PC-9 (cell line): ENCODE data around the gene ACSL1. TPM values are rescaled to one million over a fixed set of nuclear protein-coding genes. Genes with fewer than 3 reads are reported as not detected.

Experiments used
- BruUV-seq: library from RNA; stranded (reverse); fragments of 400-500 nt; replicated peaks from 2 replicates; lab custom pipeline; 2021; lab: Mats Ljungman, UMichigan
- CTCF ChIA-PET: fragments of 300-600 bp; sonication (Branson Sonifier 250); formaldehyde crosslinking; loops from one replicate; lab custom pipeline; 2022; ENCODE audit warnings: antibody characterized with exemption; lab: Charles Lee
- POLR2A ChIA-PET: fragments of 300-600 bp; sonication (Branson Sonifier 250); formaldehyde crosslinking; loops from one replicate; lab custom pipeline; 2022; ENCODE audit warnings: antibody characterized with exemption; ENCODE audit not compliant: unreplicated experiment; lab: Charles Lee
- DNase-seq, 2 experiments: peaks; one replicate each; pipeline versions ENCODE4 v3.0.0 to v3.0.0-alpha.2; 2015 to 2022; ENCODE audit warnings: mixed read lengths in 1 of 2
- H2AFZ ChIP-seq: fragments of 200-600 bp; sonication (generic); 2 replicates; pipeline ENCODE4 v1.8.1; 2017; ENCODE audit warnings: antibody characterized with exemption
- H3F3A ChIP-seq: fragments of 200-600 bp; sonication (generic); 2 replicates; pipeline ENCODE4 v1.8.1; 2017; ENCODE audit warnings: antibody characterized with exemption, mild to moderate bottlenecking, low read depth; ENCODE audit not compliant: insufficient read depth
- H3K27ac ChIP-seq: fragments of 200-600 bp; sonication (generic); 2 replicates; pipeline ENCODE4 v1.6.1; 2016; ENCODE audit warnings: mixed run types
- H3K27me3 ChIP-seq: fragments of 200-600 bp; sonication (generic); 2 replicates; pipeline ENCODE4 v1.6.1; 2016; ENCODE audit warnings: low read depth, mixed run types; ENCODE audit not compliant: insufficient read depth
- H3K36me3 ChIP-seq: fragments of 200-600 bp; sonication (generic); 2 replicates; pipeline ENCODE4 v1.6.1; 2016; ENCODE audit warnings: low read depth, mixed run types
- H3K4me1 ChIP-seq: fragments of 200-600 bp; sonication (generic); replicated peaks from 2 replicates; pipeline ENCODE4 v1.6.1; 2016; ENCODE audit warnings: mixed run types; ENCODE audit not compliant: insufficient read depth
- H3K4me2 ChIP-seq: fragments of 200-600 bp; sonication (generic); 2 replicates; pipeline ENCODE4 v1.6.1; 2017; ENCODE audit warnings: mixed run types
- H3K4me3 ChIP-seq: fragments of 200-600 bp; sonication (generic); 2 replicates; pipeline ENCODE4 v1.6.1; 2016; ENCODE audit warnings: mixed run types
- H3K79me2 ChIP-seq: fragments of 200-600 bp; sonication (generic); 2 replicates; pipeline ENCODE4 v1.6.1; 2017; ENCODE audit warnings: low read depth, mixed run types
- H3K9me2 ChIP-seq: fragments of 200-600 bp; sonication (generic); 2 replicates; pipeline ENCODE4 v1.8.1; 2017; ENCODE audit warnings: mild to moderate bottlenecking; ENCODE audit not compliant: insufficient read depth
- H3K9me3 ChIP-seq: fragments of 200-600 bp; sonication (generic); 2 replicates; pipeline ENCODE4 v1.8.1; 2016; ENCODE audit warnings: low read depth; ENCODE audit not compliant: insufficient read depth
- H4K20me1 ChIP-seq: fragments of 200-600 bp; sonication (generic); 2 replicates; pipeline ENCODE4 v1.8.1; 2017; ENCODE audit not compliant: insufficient read depth
- EZH2 ChIP-seq: fragments of 200-600 bp; sonication (generic); IDR thresholded peaks from 2 replicates; pipeline ENCODE4 v1.8.0; 2017; ENCODE audit warnings: antibody characterized with exemption, low read depth
- intact Hi-C: fragments of 100-400 bp; cut with micrococcal nuclease; formaldehyde crosslinking; loops from one replicate; pipeline ENCODE4 v1.10.0; 2022; ENCODE audit not compliant: unreplicated experiment
- total RNA-seq: library from RNA; stranded (reverse); gene quantifications from 2 replicates; pipeline ENCODE4 v1.2.3, GENCODE V29; 2021
- TF ChIP-seq, protein P1 (sequence below): fragments of 200-600 bp; sonication (generic); conservative IDR thresholded peaks from 2 replicates; pipeline ENCODE4 v1.6.1; 2017; ENCODE audit warnings: mixed run types, antibody characterized with exemption, mild to moderate bottlenecking, moderate library complexity

The ACSL1 gene
- total RNA-seq, 1 experiment from 2014 or later: 96.6 TPM

DNA sequence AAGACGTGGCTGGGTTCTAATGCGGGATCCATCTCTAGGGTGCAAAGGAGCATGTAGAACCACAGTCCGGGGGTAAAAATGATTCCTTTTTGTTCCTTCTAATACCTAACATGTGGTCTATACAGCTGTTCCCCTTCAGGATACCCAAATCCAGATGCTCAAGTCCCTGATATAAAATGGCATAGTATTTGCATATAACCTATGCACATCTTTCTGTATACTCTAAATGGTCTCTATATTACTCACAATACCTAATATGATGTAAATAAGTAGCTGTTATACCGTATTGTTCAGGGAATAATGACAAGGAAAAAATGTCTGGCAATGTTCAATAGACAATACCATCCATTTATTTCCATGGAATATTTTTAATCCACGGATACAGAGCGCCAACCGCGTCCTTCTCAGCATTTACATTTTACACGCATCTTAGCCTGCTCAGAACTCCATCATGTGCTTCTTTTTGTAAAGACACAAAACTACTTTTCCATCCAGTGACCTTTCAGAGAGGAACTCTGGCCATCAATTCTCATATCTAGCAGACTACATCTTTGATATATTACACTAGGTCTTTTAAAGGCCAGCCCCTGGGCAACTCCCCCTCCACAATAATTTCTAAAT lies 31.9 kb downstream of the ACSL1 start:
- intact Hi-C loops: loop anchor here (1.0 kb wide), 1 partner anchor 19 kb away; no protein-coding TSS in a partner anchor
- CTCF ChIA-PET: interaction anchor here (0.6 kb wide), 1 partner anchor 42 kb away, joined by 3 read pairs; no protein-coding TSS in a partner anchor
- Histone ChIP-seq H3K9me3 (no peaks in the 10 kb centered on the region), H3K9me2 (no peaks in the 10 kb centered on the region), H3K4me1 (peaks cover 20% of the 10 kb centered on the region), H3K27me3 (no peaks in the 10 kb centered on the region), H2AFZ (no peak overlapping the region), H3K79me2 (0 out of 2 replicates have a peak, but pooled peaks cover 5% of the 10 kb centered on the region), H3K36me3 (no peaks in the 10 kb centered on the region), H3K27ac (peak overlapping the region; percentile 66; the same call in 1 of the 2 replicates), H4K20me1 (no peaks in the 10 kb centered on the region), H3K4me3 (no peak overlapping the region), H3K4me2 (0 out of 2 replicates have a peak overlapping the region, but pooled peaks have one; percentile 51), H3F3A (peaks cover 7% of the 10 kb centered on the region; the same call in 1 of the 2 replicates)
- no peak for TF ChIP-seq EZH2
- TF ChIP-seq, protein P1, sequence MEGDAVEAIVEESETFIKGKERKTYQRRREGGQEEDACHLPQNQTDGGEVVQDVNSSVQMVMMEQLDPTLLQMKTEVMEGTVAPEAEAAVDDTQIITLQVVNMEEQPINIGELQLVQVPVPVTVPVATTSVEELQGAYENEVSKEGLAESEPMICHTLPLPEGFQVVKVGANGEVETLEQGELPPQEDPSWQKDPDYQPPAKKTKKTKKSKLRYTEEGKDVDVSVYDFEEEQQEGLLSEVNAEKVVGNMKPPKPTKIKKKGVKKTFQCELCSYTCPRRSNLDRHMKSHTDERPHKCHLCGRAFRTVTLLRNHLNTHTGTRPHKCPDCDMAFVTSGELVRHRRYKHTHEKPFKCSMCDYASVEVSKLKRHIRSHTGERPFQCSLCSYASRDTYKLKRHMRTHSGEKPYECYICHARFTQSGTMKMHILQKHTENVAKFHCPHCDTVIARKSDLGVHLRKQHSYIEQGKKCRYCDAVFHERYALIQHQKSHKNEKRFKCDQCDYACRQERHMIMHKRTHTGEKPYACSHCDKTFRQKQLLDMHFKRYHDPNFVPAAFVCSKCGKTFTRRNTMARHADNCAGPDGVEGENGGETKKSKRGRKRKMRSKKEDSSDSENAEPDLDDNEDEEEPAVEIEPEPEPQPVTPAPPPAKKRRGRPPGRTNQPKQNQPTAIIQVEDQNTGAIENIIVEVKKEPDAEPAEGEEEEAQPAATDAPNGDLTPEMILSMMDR: no peak
- no TSS peak for BruUV-seq
- POLR2A ChIA-PET: interaction anchor here (0.7 kb wide), 1 partner anchor 39 kb away, joined by 3 read pairs; no protein-coding TSS in a partner anchor
- DNase-seq: no peak

GRCh38 chr4:184792950-184793555 lies 32.7 kb downstream of the ACSL1 start:
- Histone ChIP-seq H3K36me3 (no peaks in the 10 kb centered on the region), H3K4me3 (no peak overlapping the region), H3F3A (peaks cover 7% of the 10 kb centered on the region; the same call in 1 of the 2 replicates), H3K4me1 (peaks cover 20% of the 10 kb centered on the region), H3K79me2 (0 out of 2 replicates have a peak, but pooled peaks cover 5% of the 10 kb centered on the region), H3K9me3 (no peaks in the 10 kb centered on the region), H4K20me1 (no peaks in the 10 kb centered on the region), H3K4me2 (peak overlapping the region; percentile 51), H3K27ac (peak overlapping the region; percentile 66), H3K9me2 (no peaks in the 10 kb centered on the region), H2AFZ (no peak overlapping the region), H3K27me3 (no peaks in the 10 kb centered on the region)
- BruUV-seq: no TSS peak
- TF ChIP-seq EZH2: no peak
- TF ChIP-seq, protein P1: no peak
- intact Hi-C loops: loop anchor here (1.0 kb wide), 1 partner anchor 20 kb away; no protein-coding TSS in a partner anchor
- CTCF ChIA-PET: interaction anchor here (0.6 kb wide), 3 partner anchors 41 to 391 kb away, joined by 3 to 14 read pairs (median 3); no protein-coding TSS in a partner anchor
- POLR2A ChIA-PET: interaction anchor here (0.6 to 0.7 kb wide), 2 partner anchors 38 to 447 kb away, joined by 3 to 4 read pairs; no protein-coding TSS in a partner anchor
- DNase-seq: peak in 1 of 2 experiments; percentile 87

DNA sequence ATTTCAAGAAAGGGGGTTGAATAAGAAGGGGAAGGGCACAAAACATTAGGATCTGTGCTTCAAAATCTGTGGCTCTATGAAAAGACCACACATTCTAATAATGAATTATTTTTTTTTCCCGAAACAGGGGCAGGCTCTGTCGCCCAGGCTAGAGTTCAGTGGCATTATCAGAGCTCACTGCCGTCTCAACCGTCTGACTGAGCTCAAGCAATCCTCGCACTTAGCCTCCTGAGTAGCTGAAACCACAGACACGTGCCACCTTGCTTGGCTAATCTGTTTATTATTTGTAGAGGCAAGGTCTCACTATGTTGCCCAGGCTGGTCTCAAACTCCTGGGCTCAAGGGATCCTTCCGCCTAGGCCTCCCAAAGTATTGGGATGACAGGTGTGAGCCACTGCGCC lies 33.4 kb downstream of the ACSL1 start:
- Histone ChIP-seq H3K9me2 (no peaks in the 10 kb centered on the region), H3K27me3 (no peaks in the 10 kb centered on the region), H3F3A (peaks cover 7% of the 10 kb centered on the region; the same call in 1 of the 2 replicates), H3K4me3 (no peak overlapping the region), H3K4me2 (peak overlapping the region; percentile 51), H4K20me1 (no peaks in the 10 kb centered on the region), H3K4me1 (peaks cover 20% of the 10 kb centered on the region), H3K79me2 (0 out of 2 replicates have a peak, but pooled peaks cover 5% of the 10 kb centered on the region), H3K27ac (peak overlapping the region; percentile 66), H3K9me3 (no peaks in the 10 kb centered on the region), H3K36me3 (no peaks in the 10 kb centered on the region), H2AFZ (no peak overlapping the region)
- BruUV-seq: no TSS peak
- ChIA-PET CTCF (interaction anchor here (0.6 kb wide), 2 partner anchors 382 to 392 kb away, joined by 3 to 14 read pairs; no protein-coding TSS in a partner anchor), POLR2A (interaction anchor here (0.6 kb wide), 1 partner anchor 446 kb away, joined by 4 read pairs; no protein-coding TSS in a partner anchor)
- no peak for DNase-seq
- intact Hi-C loops: no loop called here
- no peak for TF ChIP-seq EZH2
- TF ChIP-seq, protein P1: no peak
